Natural killer cell (primary cell): ENCODE results near the gene INSIG1. TPM values are rescaled to one million over a fixed set of nuclear protein-coding genes. Genes with fewer than 3 reads are reported as not detected.
A peak's percentile ranks its signal among the peaks of the same experiment; 100 is the strongest.

Experiments used
- ATAC-seq, 3 donors: fragments of 150-1000 bp in 2 of 3; fragments of 200-7000 bp in 1 of 3; cut with Tn5 transposase; 1 replicate in 1 of 3; 2 replicates in 2 of 3; pipeline ENCODE4 v1.10.0; 2021; ENCODE audit warnings: mild to moderate bottlenecking in 2 of 3, moderate library complexity in 2 of 3
- DNase-seq, 2 donors: peaks; one replicate each; pipeline versions ENCODE4 v3.0.0 to v3.0.0-alpha.2; 2013 to 2021; ENCODE audit warnings: mixed read lengths in 1 of 2
- H3K27ac ChIP-seq: one replicate; pipeline ENCODE4 v1.5.1; 2013; ENCODE audit warnings: mild to moderate bottlenecking, low read length
- H3K27me3 ChIP-seq: one replicate; pipeline ENCODE4 v1.6.1; 2013; ENCODE audit warnings: low read length; ENCODE audit not compliant: control insufficient read depth, insufficient read depth
- H3K36me3 ChIP-seq: one replicate; pipeline ENCODE4 v1.6.1; 2013; ENCODE audit warnings: low read length; ENCODE audit not compliant: control insufficient read depth, insufficient read depth
- H3K4me1 ChIP-seq: one replicate; pipeline ENCODE4 v1.6.1; 2013; ENCODE audit warnings: low read length; ENCODE audit not compliant: control insufficient read depth, insufficient read depth
- H3K4me3 ChIP-seq: one replicate; pipeline ENCODE4 v1.5.1; 2013; ENCODE audit warnings: low read length
- H3K9me3 ChIP-seq: one replicate; pipeline ENCODE4 v1.6.1; 2013; ENCODE audit warnings: low read length; ENCODE audit not compliant: control insufficient read depth, insufficient read depth
- H3K27ac Mint-ChIP-seq, 2 donors: one replicate each; pipeline ENCODE4 v1.8.0; 2022; ENCODE audit warnings: mild to moderate bottlenecking in 2 of 2, mixed read lengths in 2 of 2, moderate library complexity in 1 of 2
- H3K27me3 Mint-ChIP-seq, 2 donors: one replicate each; pipeline ENCODE4 v1.8.0; 2022; ENCODE audit warnings: low read depth in 2 of 2, mixed read lengths in 2 of 2
- H3K36me3 Mint-ChIP-seq: one replicate; pipeline ENCODE4 v1.8.0; 2022; ENCODE audit warnings: mixed read lengths
- H3K4me1 Mint-ChIP-seq, 2 donors: one replicate each; pipeline ENCODE4 v1.8.0; 2022; ENCODE audit warnings: mixed read lengths in 2 of 2
- H3K4me3 Mint-ChIP-seq: one replicate; pipeline ENCODE4 v1.8.0; 2022; ENCODE audit warnings: mild to moderate bottlenecking, moderate library complexity, mixed read lengths
- H3K9me3 Mint-ChIP-seq, 2 donors: one replicate each; pipeline ENCODE4 v1.8.0; 2022; ENCODE audit warnings: mixed read lengths in 2 of 2
- WGBS: methylation state at CpG from one replicate; pipeline ENCODE4 v1.1.7; 2013; ENCODE audit warnings: missing lambda C conversion rate; ENCODE audit not compliant: insufficient coverage; 5-methylcytosine and 5-hydroxymethylcytosine counted together
- intact Hi-C: fragments of 100-400 bp; cut with micrococcal nuclease; formaldehyde crosslinking; loops from one replicate; pipeline ENCODE4 v1.14.2; 2022
- total RNA-seq, 4 donors: library from RNA; stranded (reverse); fragments of 120-200 nt in 1 of 4; gene quantifications; one replicate each; pipeline versions ENCODE4 v1.2.3 to v1.2.4, GENCODE V29; 2013 to 2022
- TF ChIP-seq, protein P1 (sequence below): fragments of 200-600 bp; IDR thresholded peaks from one replicate; pipeline ENCODE4 v1.8.0; 2022; ENCODE audit warnings: antibody characterized with exemption

INSIG1 gene
- total RNA-seq, 3 donors from 2014 or later (not counting 1 experiment from before 2014, with no cell fraction given): 66.7 to 115 (median 84.5) TPM

DNA sequence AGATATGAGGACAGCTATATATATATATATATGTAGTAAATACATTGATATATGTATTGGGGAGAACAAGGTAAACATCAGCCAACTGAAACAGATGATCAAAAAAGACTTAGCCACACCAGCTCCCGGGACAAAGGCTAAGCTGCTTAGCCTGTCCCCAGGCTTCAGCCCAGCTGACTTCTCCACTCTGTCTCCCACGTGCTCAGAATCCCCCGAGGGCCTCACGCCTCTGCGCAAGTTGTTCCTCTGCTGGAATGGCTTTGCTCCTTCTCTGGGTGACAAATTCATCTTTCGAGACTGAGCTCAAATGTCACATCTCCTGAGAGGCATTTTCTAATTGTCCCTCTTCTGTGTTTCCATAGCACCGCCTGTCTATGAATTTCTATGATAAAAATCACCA, 8.6 kb upstream of the INSIG1 start:
- intact Hi-C loops: no loop called here
- TF ChIP-seq, protein P1, sequence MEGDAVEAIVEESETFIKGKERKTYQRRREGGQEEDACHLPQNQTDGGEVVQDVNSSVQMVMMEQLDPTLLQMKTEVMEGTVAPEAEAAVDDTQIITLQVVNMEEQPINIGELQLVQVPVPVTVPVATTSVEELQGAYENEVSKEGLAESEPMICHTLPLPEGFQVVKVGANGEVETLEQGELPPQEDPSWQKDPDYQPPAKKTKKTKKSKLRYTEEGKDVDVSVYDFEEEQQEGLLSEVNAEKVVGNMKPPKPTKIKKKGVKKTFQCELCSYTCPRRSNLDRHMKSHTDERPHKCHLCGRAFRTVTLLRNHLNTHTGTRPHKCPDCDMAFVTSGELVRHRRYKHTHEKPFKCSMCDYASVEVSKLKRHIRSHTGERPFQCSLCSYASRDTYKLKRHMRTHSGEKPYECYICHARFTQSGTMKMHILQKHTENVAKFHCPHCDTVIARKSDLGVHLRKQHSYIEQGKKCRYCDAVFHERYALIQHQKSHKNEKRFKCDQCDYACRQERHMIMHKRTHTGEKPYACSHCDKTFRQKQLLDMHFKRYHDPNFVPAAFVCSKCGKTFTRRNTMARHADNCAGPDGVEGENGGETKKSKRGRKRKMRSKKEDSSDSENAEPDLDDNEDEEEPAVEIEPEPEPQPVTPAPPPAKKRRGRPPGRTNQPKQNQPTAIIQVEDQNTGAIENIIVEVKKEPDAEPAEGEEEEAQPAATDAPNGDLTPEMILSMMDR: no peak
- Mint-ChIP-seq H3K4me1 (peaks cover under 1 to 22% of the 10 kb centered on the region in 2 donors), H3K4me3 (no peak overlapping the region), H3K36me3 (no peaks in the 10 kb centered on the region), H3K27ac (no peak overlapping the region), H3K27me3 (peaks cover 0 to 15% of the 10 kb centered on the region in 2 donors), H3K9me3 (no peaks in the 10 kb centered on the region)
- Histone ChIP-seq H3K4me1 (peaks cover 13% of the 10 kb centered on the region), H3K36me3 (no peaks in the 10 kb centered on the region), H3K4me3 (no peak overlapping the region), H3K27ac (no peak overlapping the region), H3K27me3 (no peaks in the 10 kb centered on the region), H3K9me3 (no peaks in the 10 kb centered on the region)
- ATAC-seq (no peak), DNase-seq (no peak)
- WGBS: 88% methylated on average over 7 of the region's 7 CpGs

DNA sequence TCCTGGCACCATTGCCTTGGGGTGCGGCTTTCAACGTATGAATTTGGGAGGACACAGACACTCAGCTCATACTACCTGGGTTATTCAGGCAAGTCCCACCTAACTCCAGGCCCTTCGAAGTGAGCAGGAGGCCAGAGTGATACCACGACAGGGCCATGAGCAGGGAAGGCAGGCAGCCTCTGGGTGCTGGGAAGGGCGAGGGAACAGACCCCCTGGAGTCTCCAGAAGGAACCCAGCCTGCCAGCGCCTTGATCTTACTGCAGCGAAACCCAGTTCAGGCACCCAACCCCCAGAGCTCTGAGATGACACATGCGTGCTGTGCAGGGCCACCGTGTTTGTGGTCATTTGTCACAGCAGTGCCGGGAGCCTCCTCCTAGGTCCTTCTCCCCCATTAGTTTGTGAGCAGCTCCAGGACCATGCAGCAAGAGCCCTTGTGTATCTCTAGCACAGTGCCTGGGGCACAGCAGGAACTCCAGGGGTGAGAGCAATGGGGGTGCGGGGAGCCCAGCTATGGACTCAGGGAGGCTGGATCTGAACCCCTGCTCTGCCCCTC, 7.7 kb upstream of the INSIG1 start:
- H3K36me3 ChIP-seq: no peaks in the 10 kb centered on the region
- peaks cover 5 to 26% of the 10 kb centered on the region in 2 donors for H3K4me1 Mint-ChIP-seq
- H3K27ac Mint-ChIP-seq: no peak overlapping the region
- DNase-seq (no peak), ATAC-seq (no peak)
- peaks cover 0 to 13% of the 10 kb centered on the region in 2 donors for H3K27me3 Mint-ChIP-seq
- no peaks in the 10 kb centered on the region for H3K27me3 ChIP-seq
- WGBS: 81% methylated on average over 11 of the region's 11 CpGs
- H3K9me3 Mint-ChIP-seq: no peaks in the 10 kb centered on the region
- no peaks in the 10 kb centered on the region for H3K36me3 Mint-ChIP-seq
- no peak overlapping the region for H3K4me3 Mint-ChIP-seq
- TF ChIP-seq, protein P1: no peak
- H3K9me3 ChIP-seq: no peaks in the 10 kb centered on the region
- peaks cover 13% of the 10 kb centered on the region for H3K4me1 ChIP-seq
- no peak overlapping the region for H3K4me3 ChIP-seq
- intact Hi-C loops: no loop called here
- H3K27ac ChIP-seq: no peak overlapping the region

DNA sequence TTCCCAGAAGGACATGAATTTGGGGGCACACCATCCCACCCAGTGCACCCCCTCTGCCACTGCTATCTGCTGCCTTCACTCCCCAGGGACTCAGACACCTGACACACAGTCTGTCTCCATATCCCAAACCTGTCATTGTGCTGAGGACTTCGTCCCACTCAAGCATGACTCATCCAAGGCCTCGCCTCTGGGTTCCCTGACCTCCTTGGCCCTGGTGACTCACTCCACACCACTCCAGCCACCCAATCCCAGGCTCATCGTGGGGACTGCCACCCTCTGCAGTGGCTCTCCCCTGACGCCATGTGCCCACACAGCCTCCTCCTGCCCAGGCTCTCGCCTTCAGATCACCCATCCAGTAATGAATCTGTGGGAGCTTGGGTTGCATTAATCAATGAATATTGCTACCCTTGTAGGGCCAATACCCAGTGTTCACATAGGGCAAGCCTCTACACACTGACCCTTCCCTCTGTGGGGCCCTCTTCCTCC, 6.6 kb upstream of the INSIG1 start:
- H3K9me3 Mint-ChIP-seq: no peaks in the 10 kb centered on the region
- Histone ChIP-seq H3K4me1 (peaks cover 14% of the 10 kb centered on the region), H3K9me3 (no peaks in the 10 kb centered on the region), H3K36me3 (no peaks in the 10 kb centered on the region), H3K4me3 (no peak overlapping the region), H3K27me3 (no peaks in the 10 kb centered on the region), H3K27ac (no peak overlapping the region)
- TF ChIP-seq, protein P1: no peak
- no peak overlapping the region for H3K4me3 Mint-ChIP-seq
- no peak for DNase-seq
- ATAC-seq: peak in 2 of 3 donors; percentile 32 to 42
- intact Hi-C loops: no loop called here
- H3K27ac Mint-ChIP-seq: no peak overlapping the region
- peaks cover 13 to 34% of the 10 kb centered on the region in 2 donors for H3K4me1 Mint-ChIP-seq
- 58% methylated on average over 5 of the region's 5 CpGs for WGBS
- H3K36me3 Mint-ChIP-seq: no peaks in the 10 kb centered on the region
- peaks cover 0 to 4% of the 10 kb centered on the region in 2 donors for H3K27me3 Mint-ChIP-seq

DNA sequence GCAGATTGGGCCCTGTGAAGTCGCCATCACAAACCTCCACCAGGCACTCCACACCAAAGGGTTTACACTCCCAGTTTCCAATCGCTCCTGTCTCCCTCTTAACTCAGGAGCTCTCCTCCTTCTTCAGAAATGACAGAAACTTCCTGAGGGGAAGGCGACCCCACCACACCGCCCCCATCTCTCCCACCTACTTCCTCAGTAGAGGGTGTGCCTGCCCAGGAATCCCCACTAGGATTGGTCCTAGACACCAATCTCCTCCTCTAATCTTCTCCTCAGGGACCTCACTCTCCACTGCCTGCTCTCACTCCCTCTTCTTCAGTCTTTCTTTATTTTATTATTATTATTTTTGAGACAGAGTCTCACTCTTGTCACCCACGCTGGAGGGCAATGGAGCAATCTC, 5.9 kb upstream of the INSIG1 start:
- Mint-ChIP-seq H3K4me1 (peaks cover 19 to 37% of the 10 kb centered on the region in 2 donors), H3K36me3 (no peaks in the 10 kb centered on the region), H3K27me3 (peaks cover 0 to 1% of the 10 kb centered on the region in 2 donors), H3K4me3 (no peak overlapping the region), H3K27ac (no peak overlapping the region), H3K9me3 (no peaks in the 10 kb centered on the region)
- no peaks in the 10 kb centered on the region for H3K9me3 ChIP-seq
- WGBS: 76% methylated on average over 5 of the region's 5 CpGs
- H3K27me3 ChIP-seq: no peaks in the 10 kb centered on the region
- no peaks in the 10 kb centered on the region for H3K36me3 ChIP-seq
- TF ChIP-seq, protein P1: no peak
- no peak overlapping the region for H3K4me3 ChIP-seq
- H3K4me1 ChIP-seq: peaks cover 18% of the 10 kb centered on the region
- ATAC-seq (no peak), DNase-seq (no peak)
- H3K27ac ChIP-seq: no peak overlapping the region
- intact Hi-C loops: no loop called here
